ENCODE data around the gene EMILIN2.

EMILIN2 gene

GRCh38 chr18:2911533-2911932, 64.7 kb downstream of the EMILIN2 start:
- Histone ChIP-seq H3K27ac (ENCODE audit: extremely low read depth, low read depth, low read length) (no peak overlapping the region), H3K36me3 (ENCODE audit: control insufficient read depth in 2 of 2, insufficient read depth in 1 of 2, low read length in 2 of 2) (peaks cover 0 to 11% of the 10 kb centered on the region in 2 experiments; a peak in 2 of 3 replicates), H3K9me3 (ENCODE audit: control insufficient read depth, insufficient read depth, low read depth, low read length) (no peaks in the 10 kb centered on the region), H3K4me3 (ENCODE audit: low read depth, low read length) (no peak overlapping the region), H3K4me1 (ENCODE audit: control insufficient read depth, insufficient read depth, low read length) (no peaks in the 10 kb centered on the region)
- CTCF ChIA-PET = no interaction called here
- TF ChIP-seq REST (tag by site-specific recombination; IDR thresholded peaks at IDR 0.05) = no peak
- POLR2A ChIA-PET = no interaction called here

DNA sequence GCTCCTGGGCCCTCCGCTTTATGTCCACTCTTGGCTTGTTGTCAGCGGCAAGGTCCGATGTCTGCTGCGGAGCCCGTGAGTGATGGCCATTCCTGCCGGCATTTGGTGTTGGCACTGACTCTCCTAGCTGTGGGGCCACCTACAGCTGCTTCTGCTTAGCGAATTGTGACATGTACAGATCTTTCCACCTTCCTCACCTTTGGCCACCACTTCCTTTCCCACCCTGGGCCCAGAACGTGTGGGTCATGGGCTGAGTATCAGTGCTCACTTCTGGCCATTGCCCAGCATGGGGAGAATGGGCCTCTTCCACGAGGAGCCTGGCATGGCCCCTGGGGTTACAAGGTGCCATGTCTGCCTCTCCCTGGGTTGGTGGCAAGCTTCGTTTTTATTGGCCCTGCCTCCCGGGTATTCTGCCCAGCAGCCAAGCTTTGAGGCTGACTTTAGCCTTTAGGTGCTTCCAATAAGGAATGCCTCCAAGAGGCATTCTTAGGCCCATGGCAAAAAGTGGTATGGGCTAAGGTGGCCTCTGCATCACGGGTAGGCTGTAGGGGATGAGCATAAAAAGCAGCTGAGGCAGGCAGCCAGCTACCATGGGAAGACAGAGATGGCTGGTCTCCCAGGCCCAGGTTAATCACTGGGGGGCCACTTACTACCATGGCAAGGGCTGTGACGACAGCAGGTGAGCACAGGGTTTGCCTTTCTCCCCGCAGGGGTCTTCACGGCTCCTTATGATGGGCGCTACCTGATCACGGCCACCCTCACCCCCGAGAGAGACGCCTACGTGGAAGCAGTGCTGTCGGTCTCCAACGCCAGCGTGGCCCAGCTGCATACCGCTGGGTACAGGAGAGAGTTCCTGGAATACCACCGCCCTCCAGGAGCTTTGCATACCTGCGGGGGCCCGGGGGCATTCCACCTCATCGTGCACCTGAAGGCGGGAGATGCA, 65.8 kb downstream of the EMILIN2 start:
- POLR2A ChIA-PET = no interaction called here
- H3K36me3 ChIP-seq (ENCODE audit: control insufficient read depth in 2 of 2, insufficient read depth in 1 of 2, low read length in 2 of 2) = peaks cover 0 to 12% of the 10 kb centered on the region in 2 experiments; a peak in 2 of 3 replicates

More for the DNA sequence above, 65.8 kb downstream of the EMILIN2 start:
- H3K4me1 ChIP-seq (ENCODE audit: control insufficient read depth, insufficient read depth, low read length) = no peaks in the 10 kb centered on the region
- TF ChIP-seq ZNF26 (tag by site-specific recombination; IDR thresholded peaks at IDR 0.05) (no peak), CTCF (tag by site-specific recombination; IDR thresholded peaks at IDR 0.05) (no peak), ZNF704 (tag by site-specific recombination; IDR thresholded peaks at IDR 0.05) (no peak), ZNF530 (tag by site-specific recombination; IDR thresholded peaks at IDR 0.05; ENCODE audit: low read depth) (no peak)
- CTCF ChIA-PET = interaction anchor here (0.5 kb wide), 1 partner anchor 19 kb away, joined by 3 read pairs; no protein-coding TSS in a partner anchor
- H3K27ac ChIP-seq (ENCODE audit: extremely low read depth, low read depth, low read length) = no peak overlapping the region
- H3K4me3 ChIP-seq (ENCODE audit: low read depth, low read length) = no peak overlapping the region
- no peaks in the 10 kb centered on the region for H3K9me3 ChIP-seq (ENCODE audit: control insufficient read depth, insufficient read depth, low read depth, low read length)

All from HEK293 (cell line).